PFSK-1 (cell line): Measurements from ENCODE around the gene UBAC2.

Experiments used
- POLR2AphosphoS5 ChIP-seq: IDR thresholded peaks from 2 replicates; pipeline ENCODE4 v1.6.1; 2012; ENCODE audit warnings: low read depth, mild to moderate bottlenecking, control low read depth, low read length, moderate library complexity
- SIN3A ChIP-seq: IDR thresholded peaks from 2 replicates; pipeline ENCODE4 v1.6.1; 2012; ENCODE audit warnings: mild to moderate bottlenecking, low read length, moderate library complexity, borderline replicate concordance; ENCODE audit not compliant: insufficient read depth
- TAF1 ChIP-seq: IDR thresholded peaks from 2 replicates; pipeline ENCODE4 v1.6.1; 2012; ENCODE audit warnings: low read length, control low read depth, borderline replicate concordance; ENCODE audit not compliant: insufficient read depth
- TF ChIP-seq, protein P1 (sequence below), 2 experiments: IDR thresholded peaks; 2 replicates each; pipeline versions ENCODE4 v1.6.1 to v1.8.0; 2011 to 2012; ENCODE audit warnings: low read depth in 2 of 2, low read length in 2 of 2, control low read depth in 1 of 2, inconsistent platforms in 1 of 2, mild to moderate bottlenecking in 1 of 2, moderate library complexity in 1 of 2; ENCODE audit not compliant: insufficient read depth in 1 of 2

DNA sequence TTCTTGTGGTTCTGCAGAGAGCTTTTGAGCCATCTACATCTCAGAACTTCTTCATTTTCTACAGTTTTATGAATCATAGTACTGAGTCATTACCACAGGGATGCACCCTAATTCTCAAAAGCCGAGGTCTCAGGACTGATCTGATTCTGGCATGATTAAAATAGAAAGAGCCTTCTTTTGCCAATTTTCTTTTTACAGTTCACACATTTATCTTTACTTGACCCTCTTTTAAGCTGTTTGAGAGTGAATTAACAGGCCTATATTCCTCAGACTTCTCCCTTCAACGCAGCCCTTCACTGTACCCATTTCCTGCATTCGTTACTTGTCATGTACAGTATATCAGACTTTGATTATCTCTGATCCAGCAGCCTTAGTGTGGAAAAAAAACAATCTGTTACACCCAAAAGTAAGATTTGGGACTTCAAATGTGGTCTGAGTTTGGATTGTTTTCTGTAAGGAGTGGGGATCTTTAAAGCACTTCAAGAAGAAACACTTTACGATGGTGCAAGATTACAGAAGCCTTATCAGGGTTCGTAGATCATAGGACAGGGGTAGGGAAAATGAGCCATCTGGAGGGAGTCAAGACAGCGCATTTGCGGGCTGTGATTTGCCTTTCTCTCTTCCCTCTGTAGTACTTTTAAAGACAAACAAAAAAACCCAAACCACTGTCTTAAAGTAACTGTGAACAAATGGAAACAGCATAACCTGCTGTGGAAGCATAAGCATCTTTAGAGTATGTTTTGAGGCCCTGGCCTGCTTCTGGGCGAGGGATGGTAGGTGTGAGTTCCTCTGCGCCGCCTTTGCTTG is 121.8 kb downstream of the UBAC2 start:
- TF ChIP-seq TAF1, result no peak
- TF ChIP-seq SIN3A, result no peak
- TF ChIP-seq POLR2AphosphoS5, result no peak
- TF ChIP-seq, protein P1, sequence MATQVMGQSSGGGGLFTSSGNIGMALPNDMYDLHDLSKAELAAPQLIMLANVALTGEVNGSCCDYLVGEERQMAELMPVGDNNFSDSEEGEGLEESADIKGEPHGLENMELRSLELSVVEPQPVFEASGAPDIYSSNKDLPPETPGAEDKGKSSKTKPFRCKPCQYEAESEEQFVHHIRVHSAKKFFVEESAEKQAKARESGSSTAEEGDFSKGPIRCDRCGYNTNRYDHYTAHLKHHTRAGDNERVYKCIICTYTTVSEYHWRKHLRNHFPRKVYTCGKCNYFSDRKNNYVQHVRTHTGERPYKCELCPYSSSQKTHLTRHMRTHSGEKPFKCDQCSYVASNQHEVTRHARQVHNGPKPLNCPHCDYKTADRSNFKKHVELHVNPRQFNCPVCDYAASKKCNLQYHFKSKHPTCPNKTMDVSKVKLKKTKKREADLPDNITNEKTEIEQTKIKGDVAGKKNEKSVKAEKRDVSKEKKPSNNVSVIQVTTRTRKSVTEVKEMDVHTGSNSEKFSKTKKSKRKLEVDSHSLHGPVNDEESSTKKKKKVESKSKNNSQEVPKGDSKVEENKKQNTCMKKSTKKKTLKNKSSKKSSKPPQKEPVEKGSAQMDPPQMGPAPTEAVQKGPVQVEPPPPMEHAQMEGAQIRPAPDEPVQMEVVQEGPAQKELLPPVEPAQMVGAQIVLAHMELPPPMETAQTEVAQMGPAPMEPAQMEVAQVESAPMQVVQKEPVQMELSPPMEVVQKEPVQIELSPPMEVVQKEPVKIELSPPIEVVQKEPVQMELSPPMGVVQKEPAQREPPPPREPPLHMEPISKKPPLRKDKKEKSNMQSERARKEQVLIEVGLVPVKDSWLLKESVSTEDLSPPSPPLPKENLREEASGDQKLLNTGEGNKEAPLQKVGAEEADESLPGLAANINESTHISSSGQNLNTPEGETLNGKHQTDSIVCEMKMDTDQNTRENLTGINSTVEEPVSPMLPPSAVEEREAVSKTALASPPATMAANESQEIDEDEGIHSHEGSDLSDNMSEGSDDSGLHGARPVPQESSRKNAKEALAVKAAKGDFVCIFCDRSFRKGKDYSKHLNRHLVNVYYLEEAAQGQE (IDR thresholded peaks at IDR 0.05; ENCODE audit: insufficient read depth in 1 of 2, low read depth in 2 of 2, low read length in 2 of 2), result no peak
